ENCODE data around the gene DRD3. TPM values are rescaled to one million over a fixed set of nuclear protein-coding genes. Genes with fewer than 3 reads are reported as not detected.

DRD3 gene
- total RNA-seq, 1 donor from 2014 or later: not detected

DNA sequence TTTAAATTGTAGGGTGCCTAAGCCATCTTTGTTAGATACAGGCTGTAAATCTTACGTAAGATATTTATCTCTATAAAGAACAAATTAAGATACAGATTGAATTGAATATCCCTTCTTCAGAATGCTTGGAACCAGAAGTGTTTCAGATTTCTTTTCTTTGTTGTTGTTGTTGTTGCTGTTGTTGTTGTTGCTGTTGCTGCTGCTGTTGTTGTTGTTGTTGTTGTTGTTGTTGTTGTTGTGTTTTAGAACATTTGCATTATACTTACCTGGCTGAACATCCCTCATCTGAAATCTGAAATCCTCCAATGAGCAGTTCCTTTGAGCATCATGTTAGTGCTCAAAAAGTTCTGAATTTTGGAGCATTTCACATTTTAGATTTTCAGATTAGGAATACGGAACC lies 95.7 kb downstream of the DRD3 start:
- no peak overlapping the region for H3K27ac Mint-ChIP-seq
- peaks cover 24% of the 10 kb centered on the region for H3K36me3 ChIP-seq

DNA sequence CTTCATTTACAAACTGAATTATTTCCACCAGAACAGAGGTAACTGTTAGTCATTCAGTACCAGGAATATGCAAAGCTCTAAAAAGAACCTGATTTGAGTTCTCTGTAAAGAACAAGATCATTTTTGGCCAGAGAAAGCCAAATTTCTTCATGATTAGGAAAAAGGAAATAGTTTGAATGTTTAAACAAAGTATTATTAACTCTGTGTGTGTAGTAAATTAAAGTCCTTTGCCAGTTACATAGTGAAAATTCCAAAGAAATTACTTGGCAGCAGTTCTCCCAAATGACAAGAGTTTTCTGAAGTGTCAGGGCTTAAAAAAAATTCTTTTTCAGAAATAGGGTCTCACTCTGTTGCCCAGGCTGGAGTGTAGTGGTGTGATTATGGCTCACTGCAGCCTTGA lies 97.8 kb downstream of the DRD3 start:
- Mint-ChIP-seq H3K4me3 (no peak overlapping the region), H3K27me3 (ENCODE audit: insufficient read depth, low read depth) (no peaks in the 10 kb centered on the region), H3K4me1 (no peaks in the 10 kb centered on the region), H3K27ac (no peak overlapping the region), H3K9me3 (no peaks in the 10 kb centered on the region), H3K36me3 (peaks cover 39% of the 10 kb centered on the region)
- Histone ChIP-seq H3K36me3 (peaks cover 11% of the 10 kb centered on the region), H3K9me3 (ENCODE audit: low read depth) (no peaks in the 10 kb centered on the region), H3K9ac (no peak overlapping the region), H2AFZ (replicated peaks) (no peak overlapping the region), H3K27ac (no peak overlapping the region), H3K4me1 (no peaks in the 10 kb centered on the region), H3F3A (ENCODE audit: low read depth) (no peaks in the 10 kb centered on the region), H3K4me3 (no peak overlapping the region), H3K27me3 (no peaks in the 10 kb centered on the region), H3K4me2 (no peak overlapping the region), H3K79me2 (ENCODE audit: low read depth) (no peaks in the 10 kb centered on the region), H4K20me1 (ENCODE audit: low read depth) (no peaks in the 10 kb centered on the region)
- no peak for DNase-seq (ENCODE audit: low spot score)
- TF ChIP-seq EZH2phosphoT487 (IDR thresholded peaks at IDR 0.05) (no peak), EZH2 (IDR thresholded peaks at IDR 0.05) (no peak)

More for the DNA sequence above, 95.7 kb downstream of the DRD3 start:
- Histone ChIP-seq H3K4me1 (no peaks in the 10 kb centered on the region), H3K27me3 (no peaks in the 10 kb centered on the region), H4K20me1 (ENCODE audit: low read depth) (no peaks in the 10 kb centered on the region), H3K4me3 (no peak overlapping the region), H3K4me2 (no peak overlapping the region), H2AFZ (replicated peaks) (no peak overlapping the region), H3F3A (ENCODE audit: low read depth) (no peaks in the 10 kb centered on the region), H3K9me3 (ENCODE audit: low read depth) (no peaks in the 10 kb centered on the region), H3K27ac (no peak overlapping the region), H3K79me2 (ENCODE audit: low read depth) (no peaks in the 10 kb centered on the region), H3K9ac (no peak overlapping the region)
- Mint-ChIP-seq H3K27me3 (ENCODE audit: insufficient read depth, low read depth) (no peaks in the 10 kb centered on the region), H3K4me3 (no peak overlapping the region), H3K4me1 (no peaks in the 10 kb centered on the region), H3K9me3 (peaks cover 6% of the 10 kb centered on the region), H3K36me3 (peaks cover 47% of the 10 kb centered on the region)
- no peak for TF ChIP-seq EZH2 (IDR thresholded peaks at IDR 0.05)
- TF ChIP-seq EZH2phosphoT487 (IDR thresholded peaks at IDR 0.05): no peak
- TF ChIP-seq, protein P1, sequence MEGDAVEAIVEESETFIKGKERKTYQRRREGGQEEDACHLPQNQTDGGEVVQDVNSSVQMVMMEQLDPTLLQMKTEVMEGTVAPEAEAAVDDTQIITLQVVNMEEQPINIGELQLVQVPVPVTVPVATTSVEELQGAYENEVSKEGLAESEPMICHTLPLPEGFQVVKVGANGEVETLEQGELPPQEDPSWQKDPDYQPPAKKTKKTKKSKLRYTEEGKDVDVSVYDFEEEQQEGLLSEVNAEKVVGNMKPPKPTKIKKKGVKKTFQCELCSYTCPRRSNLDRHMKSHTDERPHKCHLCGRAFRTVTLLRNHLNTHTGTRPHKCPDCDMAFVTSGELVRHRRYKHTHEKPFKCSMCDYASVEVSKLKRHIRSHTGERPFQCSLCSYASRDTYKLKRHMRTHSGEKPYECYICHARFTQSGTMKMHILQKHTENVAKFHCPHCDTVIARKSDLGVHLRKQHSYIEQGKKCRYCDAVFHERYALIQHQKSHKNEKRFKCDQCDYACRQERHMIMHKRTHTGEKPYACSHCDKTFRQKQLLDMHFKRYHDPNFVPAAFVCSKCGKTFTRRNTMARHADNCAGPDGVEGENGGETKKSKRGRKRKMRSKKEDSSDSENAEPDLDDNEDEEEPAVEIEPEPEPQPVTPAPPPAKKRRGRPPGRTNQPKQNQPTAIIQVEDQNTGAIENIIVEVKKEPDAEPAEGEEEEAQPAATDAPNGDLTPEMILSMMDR (IDR thresholded peaks at IDR 0.05): no peak
- DNase-seq (ENCODE audit: low spot score): no peak

DNA sequence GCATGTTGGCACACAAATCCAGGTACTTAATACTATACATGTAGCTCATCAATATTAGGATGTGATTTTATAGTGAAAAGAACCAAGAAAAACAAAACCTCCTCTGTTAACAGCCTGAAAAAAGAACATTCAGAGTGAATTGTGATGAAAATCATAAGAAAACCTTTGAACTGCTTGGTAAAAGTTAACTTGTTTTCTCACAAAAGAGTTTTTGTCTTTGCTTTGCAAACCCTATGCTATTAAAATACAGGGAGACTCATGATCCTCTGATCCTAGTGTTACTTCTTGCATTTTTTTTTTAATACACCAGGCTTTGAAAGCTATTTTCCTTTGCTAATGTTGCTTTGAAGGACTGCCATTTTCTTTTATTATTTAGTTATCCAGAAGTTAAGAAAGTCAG lies 98.7 kb downstream of the DRD3 start:
- Mint-ChIP-seq H3K9me3 (no peaks in the 10 kb centered on the region), H3K27me3 (ENCODE audit: insufficient read depth, low read depth) (no peaks in the 10 kb centered on the region), H3K4me3 (no peak overlapping the region), H3K4me1 (no peaks in the 10 kb centered on the region), H3K36me3 (peaks cover 34% of the 10 kb centered on the region), H3K27ac (no peak overlapping the region)
- H4K20me1 ChIP-seq (ENCODE audit: low read depth): no peaks in the 10 kb centered on the region
- H3K4me2 ChIP-seq: no peak overlapping the region
- H3K27ac ChIP-seq: no peak overlapping the region
- no peaks in the 10 kb centered on the region for H3K27me3 ChIP-seq
- no peaks in the 10 kb centered on the region for H3K9me3 ChIP-seq (ENCODE audit: low read depth)
- H3F3A ChIP-seq (ENCODE audit: low read depth): no peaks in the 10 kb centered on the region
- no peaks in the 10 kb centered on the region for H3K4me1 ChIP-seq
- H2AFZ ChIP-seq (replicated peaks): no peak overlapping the region
- no peak for TF ChIP-seq EZH2phosphoT487 (IDR thresholded peaks at IDR 0.05)
- TF ChIP-seq EZH2 (IDR thresholded peaks at IDR 0.05): no peak
- TF ChIP-seq, protein P1 (IDR thresholded peaks at IDR 0.05): no peak
- H3K79me2 ChIP-seq (ENCODE audit: low read depth): no peaks in the 10 kb centered on the region
- peaks cover 8% of the 10 kb centered on the region for H3K36me3 ChIP-seq
- H3K4me3 ChIP-seq: no peak overlapping the region
- DNase-seq (ENCODE audit: low spot score): no peak
- no peak overlapping the region for H3K9ac ChIP-seq

DNA sequence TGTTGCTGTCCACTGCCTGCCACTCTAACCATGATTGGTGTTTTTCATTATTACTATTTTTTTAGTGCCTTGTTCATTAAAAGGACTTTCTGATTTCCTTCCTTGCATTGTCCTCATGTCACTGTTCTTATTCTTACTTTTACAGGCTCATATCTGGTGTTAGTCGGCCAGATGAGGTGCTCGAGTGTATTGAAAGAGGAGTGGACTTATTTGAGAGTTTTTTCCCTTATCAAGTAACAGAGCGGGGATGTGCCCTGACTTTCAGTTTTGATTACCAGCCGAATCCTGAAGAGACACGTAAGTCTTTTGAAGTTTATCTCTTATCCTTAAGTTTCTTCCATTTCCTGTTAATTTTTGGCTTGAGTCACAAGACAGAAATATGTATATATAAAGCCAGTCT lies 99.1 kb downstream of the DRD3 start:
- Mint-ChIP-seq H3K4me1 (no peaks in the 10 kb centered on the region), H3K4me3 (no peak overlapping the region), H3K27ac (no peak overlapping the region), H3K9me3 (no peaks in the 10 kb centered on the region), H3K36me3 (peaks cover 37% of the 10 kb centered on the region), H3K27me3 (ENCODE audit: insufficient read depth, low read depth) (no peaks in the 10 kb centered on the region)
- Histone ChIP-seq H3K9me3 (ENCODE audit: low read depth) (no peaks in the 10 kb centered on the region), H3K4me2 (no peak overlapping the region), H4K20me1 (ENCODE audit: low read depth) (no peaks in the 10 kb centered on the region), H3K79me2 (ENCODE audit: low read depth) (no peaks in the 10 kb centered on the region), H3K36me3 (peaks cover 12% of the 10 kb centered on the region), H3K4me3 (no peak overlapping the region), H3F3A (ENCODE audit: low read depth) (no peaks in the 10 kb centered on the region), H3K27me3 (no peaks in the 10 kb centered on the region), H3K27ac (no peak overlapping the region), H2AFZ (replicated peaks) (no peak overlapping the region), H3K4me1 (no peaks in the 10 kb centered on the region), H3K9ac (no peak overlapping the region)
- no peak for DNase-seq (ENCODE audit: low spot score)
- TF ChIP-seq EZH2phosphoT487 (IDR thresholded peaks at IDR 0.05) (no peak), EZH2 (IDR thresholded peaks at IDR 0.05) (no peak)
- TF ChIP-seq, protein P1 (IDR thresholded peaks at IDR 0.05): no peak

All from neural progenitor cell (in vitro differentiated cells).